Measurements from ENCODE around the gene CPM. TPM values are rescaled to one million over a fixed set of nuclear protein-coding genes. Genes with fewer than 3 reads are reported as not detected.

The CPM gene
- total RNA-seq, 4 donors from 2014 or later, result 233 to 478 (median 301) TPM

GRCh38 chr12:68839183-68840147 lies 93.5 kb downstream of the CPM start:
- ATAC-seq (ENCODE audit: low FRiP score), result no peak
- DNase-seq (ENCODE audit: low spot score), result no peak
- TF ChIP-seq, protein P1, sequence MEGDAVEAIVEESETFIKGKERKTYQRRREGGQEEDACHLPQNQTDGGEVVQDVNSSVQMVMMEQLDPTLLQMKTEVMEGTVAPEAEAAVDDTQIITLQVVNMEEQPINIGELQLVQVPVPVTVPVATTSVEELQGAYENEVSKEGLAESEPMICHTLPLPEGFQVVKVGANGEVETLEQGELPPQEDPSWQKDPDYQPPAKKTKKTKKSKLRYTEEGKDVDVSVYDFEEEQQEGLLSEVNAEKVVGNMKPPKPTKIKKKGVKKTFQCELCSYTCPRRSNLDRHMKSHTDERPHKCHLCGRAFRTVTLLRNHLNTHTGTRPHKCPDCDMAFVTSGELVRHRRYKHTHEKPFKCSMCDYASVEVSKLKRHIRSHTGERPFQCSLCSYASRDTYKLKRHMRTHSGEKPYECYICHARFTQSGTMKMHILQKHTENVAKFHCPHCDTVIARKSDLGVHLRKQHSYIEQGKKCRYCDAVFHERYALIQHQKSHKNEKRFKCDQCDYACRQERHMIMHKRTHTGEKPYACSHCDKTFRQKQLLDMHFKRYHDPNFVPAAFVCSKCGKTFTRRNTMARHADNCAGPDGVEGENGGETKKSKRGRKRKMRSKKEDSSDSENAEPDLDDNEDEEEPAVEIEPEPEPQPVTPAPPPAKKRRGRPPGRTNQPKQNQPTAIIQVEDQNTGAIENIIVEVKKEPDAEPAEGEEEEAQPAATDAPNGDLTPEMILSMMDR (IDR thresholded peaks at IDR 0.05), result no peak

DNA sequence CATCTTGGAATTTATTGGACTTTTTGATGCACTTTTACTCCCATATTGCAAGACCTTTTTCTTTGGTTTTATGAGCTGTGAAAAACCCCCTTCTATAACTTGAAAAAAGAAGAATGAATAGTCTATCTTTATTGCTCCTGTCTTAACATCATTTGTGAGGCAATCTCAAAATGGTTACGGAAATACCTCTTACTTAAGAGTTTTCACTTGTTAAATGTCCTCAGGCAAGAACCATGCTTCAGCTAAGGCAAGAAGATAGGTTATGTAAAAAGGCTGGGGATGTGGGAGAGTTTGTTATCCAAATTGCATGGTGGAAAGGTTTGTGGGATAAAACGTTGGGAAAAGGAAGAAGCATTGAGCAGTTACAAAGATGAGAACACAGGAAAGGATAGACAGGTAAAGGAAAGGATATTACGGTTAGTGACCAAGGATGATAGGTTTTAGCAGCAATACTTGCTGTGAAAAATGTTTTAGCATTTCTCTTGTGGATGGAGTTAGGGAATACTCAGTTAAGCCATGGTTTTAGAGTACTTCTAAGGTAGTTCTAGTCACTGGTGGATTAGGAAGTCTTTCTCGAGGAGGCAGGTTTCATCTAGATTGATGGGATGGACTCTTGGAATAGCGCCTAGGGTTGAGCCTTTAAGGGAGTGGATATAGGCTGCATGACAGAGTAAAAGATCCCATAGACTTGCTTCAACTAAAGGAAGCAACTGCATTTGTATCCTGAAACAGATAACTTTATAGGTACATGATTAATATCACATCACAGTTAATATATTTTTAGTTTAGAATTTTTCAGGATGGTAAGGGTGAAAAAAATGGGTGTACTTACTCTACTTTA lies 94.7 kb downstream of the CPM start:
- TF ChIP-seq, protein P1 (IDR thresholded peaks at IDR 0.05), result no peak
- ATAC-seq (ENCODE audit: low FRiP score) (no peak), DNase-seq (ENCODE audit: low spot score) (no peak)

- DNase-seq (ENCODE audit: low spot score), result no peak
- TF ChIP-seq, protein P1 (IDR thresholded peaks at IDR 0.05), result no peak
- ATAC-seq (ENCODE audit: low FRiP score), result no peak
Observed at GRCh38 chr12:68837215-68837614, 95.8 kb downstream of the CPM start.

DNA sequence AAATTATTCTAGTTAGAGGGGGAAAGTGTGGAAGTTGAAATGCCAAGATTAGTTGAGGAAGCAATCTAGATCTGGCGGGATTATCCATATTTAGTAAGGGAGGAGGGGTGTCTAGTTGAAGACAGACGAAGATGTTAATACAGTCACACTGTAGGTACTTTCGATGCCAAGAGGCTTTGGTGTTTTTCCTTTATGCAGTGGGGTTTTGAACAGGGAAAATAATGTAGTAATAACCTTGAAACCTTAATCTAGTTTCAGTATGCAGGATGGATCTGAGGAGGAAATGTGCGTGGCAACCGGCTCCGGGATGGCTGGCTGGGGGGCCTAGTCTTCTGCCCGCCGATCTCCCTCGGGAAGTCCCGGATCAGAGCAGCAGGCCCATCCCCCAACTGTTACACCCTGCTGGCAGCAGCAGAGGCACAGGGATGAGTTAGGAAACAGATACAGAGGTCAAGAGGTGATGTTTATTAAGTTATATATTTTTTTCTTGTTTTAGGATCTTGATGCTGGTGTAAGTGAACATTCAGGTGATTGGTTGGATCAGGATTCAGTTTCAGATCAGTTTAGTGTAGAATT lies 97.5 kb downstream of the CPM start:
- TF ChIP-seq, protein P1 (IDR thresholded peaks at IDR 0.05), result no peak
- ATAC-seq (ENCODE audit: low FRiP score), result no peak
- no peak for DNase-seq (ENCODE audit: low spot score)

DNA sequence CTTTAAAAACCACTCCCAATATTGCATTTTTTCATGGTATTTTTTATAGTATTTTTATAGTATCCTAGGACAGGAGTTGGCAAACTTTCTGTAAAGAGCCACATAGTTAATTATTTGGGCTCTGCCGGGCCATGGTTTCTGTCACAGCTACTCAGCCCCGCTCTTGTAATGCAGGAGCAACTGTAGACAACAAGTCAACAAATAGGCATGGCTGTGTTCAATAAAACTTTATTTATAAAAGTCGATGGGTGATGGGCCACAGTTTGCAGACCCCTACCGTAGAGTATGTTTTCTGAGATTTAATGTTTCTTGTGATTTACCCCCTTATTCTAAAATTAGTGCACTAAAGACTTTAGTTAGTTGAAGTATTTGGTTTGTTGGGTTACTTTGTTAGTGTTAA lies 99.5 kb downstream of the CPM start:
- ATAC-seq (ENCODE audit: low FRiP score) (no peak), DNase-seq (ENCODE audit: low spot score) (no peak)
- TF ChIP-seq, protein P1 (IDR thresholded peaks at IDR 0.05), result no peak

DNA sequence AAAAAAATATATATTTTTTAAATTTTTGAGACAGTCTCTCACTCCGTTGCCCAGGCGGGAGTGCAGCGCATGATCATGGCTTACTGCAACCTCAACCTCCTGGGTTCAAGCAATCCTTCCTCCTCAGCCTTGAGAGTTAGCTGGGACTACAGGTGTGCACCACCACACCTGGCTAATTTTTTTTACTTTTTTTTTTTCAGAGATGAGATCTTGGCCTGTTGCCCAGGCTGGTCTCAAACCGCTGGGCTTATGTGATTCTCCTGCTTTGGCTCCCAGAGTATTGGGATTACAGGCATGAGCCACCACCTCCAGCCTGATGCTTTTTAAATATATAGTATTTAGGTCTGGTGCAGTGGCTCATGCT lies 100.5 kb downstream of the CPM start:
- TF ChIP-seq, protein P1 (IDR thresholded peaks at IDR 0.05), result no peak
- DNase-seq (ENCODE audit: low spot score) (no peak), ATAC-seq (ENCODE audit: low FRiP score) (no peak)

All from omental fat pad (tissue), 4 donors.